Right ventricle myocardium inferior (tissue), 1 donor: Measurements from ENCODE around the gene BSN. TPM values are rescaled to one million over a fixed set of nuclear protein-coding genes. Genes with fewer than 3 reads are reported as not detected.
"Not testable (repeated sequence)": the region's sequence is repeated elsewhere in the genome, so short reads cannot be mapped to it uniquely, and the experiment has no call there.

Experiments used
- ATAC-seq: fragments of 200-7000 bp; cut with Tn5 transposase; one replicate; pipeline ENCODE4 v1.9.1; 2020; ENCODE audit warnings: mild to moderate bottlenecking, moderate library complexity
- DNase-seq: peaks from one replicate; pipeline ENCODE4 v3.0.0; 2021; ENCODE audit errors: missing footprints
- intact Hi-C: fragments of 100-400 bp; cut with DNase I; formaldehyde crosslinking; loops from one replicate; pipeline ENCODE4 v1.11.0; 2022
- total RNA-seq: library from RNA; stranded (reverse); fragmentation: NEBNext Ultra II Directional; extraction: Animal tissue kit (Norgen Biotek cat#: 25700); gene quantifications from one replicate; pipeline ENCODE4 v1.2.1, GENCODE V29; 2021
- donor health status: DM: no; HTN: yes; CAD: no; lungs with severe emphysema.

BSN gene
- total RNA-seq, 1 donor from 2014 or later = 0.27 TPM

DNA sequence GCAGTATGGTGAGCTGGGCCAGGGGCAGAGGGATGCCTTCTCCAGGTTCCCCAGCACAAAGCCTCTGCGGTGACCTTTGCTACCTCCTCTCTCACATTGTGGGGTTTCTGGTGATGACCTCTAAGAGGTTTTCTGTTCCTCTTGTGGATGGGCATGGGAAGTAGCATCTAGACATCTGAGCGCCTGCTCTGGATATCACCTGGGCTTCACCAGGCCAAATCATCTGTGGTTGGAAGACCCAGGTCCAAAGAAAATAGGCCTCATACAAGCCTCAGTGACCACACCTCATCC lies 126.9 kb downstream of the BSN start:
- no peak for ATAC-seq
- intact Hi-C loops = no loop called here

DNA sequence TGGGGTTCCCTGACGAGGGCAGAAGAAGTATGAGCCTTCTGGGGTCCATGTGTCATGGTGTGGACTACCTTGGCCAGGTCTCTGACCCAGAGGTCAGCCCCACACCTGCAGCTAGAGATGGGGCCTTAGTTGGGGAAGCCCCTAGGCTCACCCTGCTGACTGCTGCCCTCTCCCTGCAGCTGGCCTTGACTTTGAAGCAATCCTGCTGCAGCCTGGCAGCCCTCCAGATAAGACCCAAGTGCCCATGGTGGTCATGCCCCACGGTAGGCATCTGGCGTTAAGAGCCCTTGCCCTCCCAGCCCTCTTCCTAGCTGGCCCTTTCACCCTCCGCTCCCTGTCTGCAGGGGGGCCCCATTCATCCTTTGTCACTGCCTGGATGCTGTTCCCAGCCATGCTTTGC lies 127.3 kb downstream of the BSN start:
- intact Hi-C loops = no loop called here
- ATAC-seq = no peak
- no peak for DNase-seq

More for the DNA sequence above, 126.9 kb downstream of the BSN start:
- DNase-seq = no peak

DNA sequence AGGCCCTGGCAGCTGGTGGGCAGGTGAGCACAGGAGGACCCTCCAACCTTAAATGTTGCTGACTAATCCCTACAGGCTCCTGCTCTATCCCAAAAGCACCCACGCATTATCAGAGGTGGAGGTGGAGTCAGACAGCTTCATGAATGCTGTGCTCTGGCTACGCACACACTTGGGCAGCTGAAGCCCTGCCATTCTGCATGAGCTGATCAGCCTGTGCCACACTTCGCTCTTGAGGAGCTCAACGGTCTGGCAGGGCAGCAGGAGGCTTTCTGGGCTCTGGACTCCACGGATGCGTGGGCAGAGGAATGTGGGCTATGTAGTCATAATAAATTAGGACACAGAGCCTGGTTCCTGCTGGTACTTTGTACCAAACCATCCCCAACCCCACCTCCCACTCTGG lies 128.9 kb downstream of the BSN start:
- ATAC-seq (no peak), DNase-seq (no peak)
- intact Hi-C loops = no loop called here

DNA sequence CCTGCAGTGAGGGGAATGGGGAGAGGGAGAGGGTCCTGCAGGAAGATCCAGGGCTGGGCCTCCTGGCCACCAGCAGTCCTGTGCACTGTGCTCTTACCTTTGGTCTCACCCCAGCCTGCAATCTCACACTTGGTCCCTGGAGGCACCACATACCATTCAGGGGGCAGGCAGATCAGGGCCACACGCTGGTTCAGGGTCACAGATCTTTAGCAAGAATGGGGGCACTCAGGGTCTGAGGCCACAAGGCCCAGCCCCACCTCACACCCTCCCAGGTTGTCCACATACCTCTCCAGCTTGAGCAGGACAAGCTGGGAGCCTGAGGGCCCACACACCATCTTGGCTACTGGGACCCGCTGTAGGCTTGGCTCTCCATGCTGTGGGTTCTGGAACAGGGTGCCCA lies 130.2 kb downstream of the BSN start:
- DNase-seq, ATAC-seq, intact Hi-C loops: not testable (repeated sequence)

DNA sequence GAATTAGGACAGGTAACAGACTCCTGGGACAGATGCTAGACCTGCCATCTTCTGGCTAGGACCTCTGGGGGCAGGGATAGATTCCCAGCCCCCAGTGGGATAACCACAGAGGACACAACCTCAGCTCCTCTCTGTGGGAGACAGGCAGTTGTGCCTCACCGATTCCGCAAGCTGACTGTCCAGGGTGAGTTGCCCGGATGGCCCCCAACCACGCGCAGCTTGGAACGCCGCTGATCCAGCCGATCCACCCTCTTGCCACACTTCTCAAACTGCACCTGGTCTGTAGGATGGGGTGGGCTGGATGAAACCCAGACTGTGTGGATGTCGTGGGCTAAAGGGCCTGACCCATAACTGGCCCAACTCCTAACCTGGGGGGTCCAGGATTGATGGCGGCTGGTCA lies 130.8 kb downstream of the BSN start:
- DNase-seq, intact Hi-C loops, ATAC-seq: not testable (repeated sequence)

DNA sequence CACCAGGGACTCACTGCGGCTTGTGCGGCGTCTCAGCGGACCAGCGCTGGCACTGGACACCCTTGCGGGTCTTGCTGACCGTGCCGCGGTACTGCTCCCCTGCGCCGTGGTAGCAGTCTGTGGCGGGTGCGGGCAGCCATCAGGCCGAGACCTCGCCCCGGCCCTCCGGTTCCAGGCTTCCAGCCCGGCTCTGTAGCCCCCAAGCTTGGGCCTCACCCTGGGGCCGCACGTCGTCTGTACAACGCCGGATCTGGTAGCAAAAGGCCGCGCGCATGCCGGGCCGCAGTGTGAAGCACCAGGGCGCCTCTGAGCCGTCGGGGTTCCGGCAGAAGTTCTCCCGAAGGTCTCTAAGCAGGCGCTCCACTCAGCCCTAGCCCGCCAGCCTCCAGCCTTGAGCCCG lies 131.6 kb downstream of the BSN start:
- intact Hi-C loops, ATAC-seq, DNase-seq: not testable (repeated sequence)

DNA sequence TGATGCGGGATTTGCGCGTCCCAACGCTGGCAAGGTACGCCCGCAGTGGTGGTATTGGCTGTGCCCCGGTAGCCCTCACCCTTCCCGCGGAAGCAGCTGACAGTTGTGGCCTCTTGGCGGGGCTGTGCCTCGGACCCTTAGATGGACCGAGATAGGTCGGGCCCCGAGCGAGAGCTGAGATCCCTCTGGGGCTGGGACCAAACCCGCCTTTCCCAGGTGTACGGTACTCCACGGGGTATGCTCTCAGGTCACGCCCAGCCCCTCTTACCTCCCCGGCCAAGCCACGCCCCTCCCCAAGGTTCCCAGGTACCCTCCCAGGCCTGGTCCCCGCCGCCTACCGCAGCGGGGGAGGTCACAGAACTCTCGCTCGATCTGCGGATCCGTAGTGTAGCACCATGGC lies 132.1 kb downstream of the BSN start:
- intact Hi-C loops, DNase-seq: not testable (repeated sequence)
- ATAC-seq = peak; percentile 1

DNA sequence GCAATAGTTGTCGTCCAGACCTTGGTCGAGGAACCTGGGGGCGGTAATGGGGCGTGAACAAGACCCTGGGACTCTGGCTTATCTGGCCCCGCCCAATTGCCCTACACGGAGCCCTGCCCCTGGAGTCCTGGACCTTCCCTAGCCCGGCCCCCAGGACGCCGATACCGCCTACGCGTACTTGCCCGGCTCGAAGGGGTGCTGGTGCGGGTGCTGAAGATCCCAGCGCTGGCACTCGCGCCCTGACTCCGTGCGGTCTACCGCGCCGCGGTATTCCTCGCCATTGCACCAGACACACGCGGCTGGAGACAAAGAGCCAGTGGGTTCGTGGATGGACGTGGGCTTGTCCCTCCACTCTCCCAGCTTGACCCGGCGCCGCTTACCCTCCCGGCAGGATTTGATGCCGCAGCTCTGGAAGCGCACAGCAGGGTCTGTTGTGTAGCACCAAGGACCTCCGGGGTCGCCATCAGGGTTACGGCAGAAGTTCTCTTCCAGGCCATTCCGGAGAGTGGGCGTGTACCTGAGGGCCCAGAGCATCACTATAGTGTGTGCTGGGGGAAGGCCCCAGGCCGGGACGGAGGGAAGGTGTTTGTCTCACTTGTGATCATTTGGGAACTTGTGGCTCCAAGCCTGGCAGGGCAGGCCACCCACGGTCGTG lies 132.6 kb downstream of the BSN start:
- peak; percentile 38 for ATAC-seq
- DNase-seq, intact Hi-C loops: not testable (repeated sequence)

DNA sequence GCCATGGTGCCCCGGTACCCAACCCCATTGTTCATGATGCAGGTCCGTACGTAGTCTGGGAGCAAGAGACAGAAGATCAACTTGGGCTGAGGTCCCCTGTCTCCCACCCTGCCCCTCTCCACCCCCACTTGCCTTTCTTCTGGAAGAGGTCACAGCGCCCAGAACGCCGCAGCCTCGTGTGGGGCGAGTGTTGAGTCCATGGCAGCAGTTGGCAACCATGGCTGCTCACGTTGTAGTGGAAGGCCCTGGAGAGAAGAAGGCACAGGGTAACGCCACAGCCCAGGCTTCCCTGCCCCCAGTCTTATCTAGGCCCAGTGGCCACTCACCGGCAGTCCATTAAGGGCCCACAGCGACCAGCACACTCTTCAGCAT lies 133.1 kb downstream of the BSN start:
- DNase-seq, ATAC-seq, intact Hi-C loops: not testable (repeated sequence)

DNA sequence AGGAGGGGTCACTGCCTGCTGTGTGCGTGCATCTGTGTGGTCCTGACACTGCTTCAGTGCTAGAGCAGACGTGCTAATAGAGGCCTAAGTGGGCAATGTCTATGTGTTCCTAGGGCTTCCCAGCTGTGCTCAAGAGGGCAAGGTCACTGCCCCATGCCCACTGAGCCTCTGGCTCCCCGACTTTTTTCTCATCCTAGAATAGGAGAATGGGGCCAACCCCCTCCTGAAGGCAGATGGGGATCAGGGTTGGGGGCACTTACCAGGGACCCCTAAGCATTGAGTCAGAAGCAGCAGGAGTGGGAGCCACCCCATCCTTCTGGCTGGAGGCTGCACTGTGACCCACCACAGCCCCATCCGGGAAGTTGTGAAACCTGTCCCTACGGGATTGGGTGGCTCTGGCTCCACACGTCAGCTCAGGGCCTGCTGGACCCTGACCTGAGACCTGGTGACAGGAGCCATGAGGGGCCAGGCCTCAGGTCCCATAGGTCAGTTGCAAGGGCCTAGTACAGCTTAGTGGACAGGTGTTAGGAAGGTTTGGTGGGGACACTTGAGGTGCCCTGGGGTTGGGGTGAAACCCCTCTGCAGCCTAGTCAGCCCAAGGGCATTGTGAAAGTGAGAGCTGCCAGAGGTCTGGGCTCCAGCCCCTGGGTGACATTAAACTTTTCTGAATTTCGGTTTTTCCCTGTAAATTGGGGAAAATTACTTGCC lies 134.2 kb downstream of the BSN start:
- DNase-seq, intact Hi-C loops: not testable (repeated sequence)
- ATAC-seq = peak; percentile 0

DNA sequence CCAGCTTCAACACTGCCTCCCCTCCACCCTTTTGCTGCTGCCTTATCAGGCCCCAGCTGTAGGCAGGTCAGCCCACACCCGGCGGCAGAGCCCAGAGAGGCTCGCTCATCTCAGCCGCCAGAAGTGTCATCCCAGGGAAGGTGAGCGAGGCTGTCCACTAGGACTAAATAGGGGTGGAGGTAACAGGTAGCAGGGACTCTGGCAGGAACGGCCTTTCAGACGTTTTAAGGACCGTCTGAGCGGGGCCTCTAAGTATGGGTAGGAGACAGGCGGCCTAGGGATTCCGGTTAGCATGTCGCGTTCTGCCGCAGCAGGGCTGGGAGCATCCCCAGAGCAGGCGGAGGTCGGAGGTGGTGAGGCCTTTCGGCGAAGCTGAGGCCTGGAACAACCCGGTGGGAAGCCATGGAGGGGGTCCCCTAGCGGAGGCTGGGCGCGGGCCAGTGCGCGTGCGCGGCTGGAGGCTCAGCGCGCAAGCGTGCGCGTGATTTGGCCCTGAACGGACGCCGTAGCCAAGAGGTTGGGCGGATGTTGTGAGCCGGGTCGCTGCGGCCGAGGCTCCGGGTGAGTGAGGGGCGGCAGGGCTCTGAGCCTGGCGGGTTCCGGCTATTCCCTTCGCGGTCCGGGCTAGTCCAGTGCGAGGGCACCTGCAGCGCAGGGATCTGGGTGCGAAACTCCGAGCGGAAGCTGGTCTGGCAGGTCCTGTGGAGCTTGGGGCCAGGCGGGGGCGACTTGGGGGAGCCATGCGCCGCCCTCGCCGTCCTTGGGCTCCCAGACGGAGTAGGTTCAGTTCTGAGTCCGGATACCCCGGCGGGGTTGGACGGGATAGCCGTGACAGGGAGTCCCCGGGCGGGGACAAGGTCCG lies 135.0 kb downstream of the BSN start, which contains the start of the genes MST1 and RNF123:
Gene MST1 (minus strand): TSS at position 429 of the 862 bp plus-strand sequence. CDS start 783 bp downstream, outside the sequence.
Gene RNF123 (plus strand): TSS at position 512 of the 862 bp plus-strand sequence. CDS start 1,609 bp downstream, outside the sequence.
- ATAC-seq (peak; percentile 85), DNase-seq (peak; percentile 94)
- intact Hi-C loops = no loop called here

DNA sequence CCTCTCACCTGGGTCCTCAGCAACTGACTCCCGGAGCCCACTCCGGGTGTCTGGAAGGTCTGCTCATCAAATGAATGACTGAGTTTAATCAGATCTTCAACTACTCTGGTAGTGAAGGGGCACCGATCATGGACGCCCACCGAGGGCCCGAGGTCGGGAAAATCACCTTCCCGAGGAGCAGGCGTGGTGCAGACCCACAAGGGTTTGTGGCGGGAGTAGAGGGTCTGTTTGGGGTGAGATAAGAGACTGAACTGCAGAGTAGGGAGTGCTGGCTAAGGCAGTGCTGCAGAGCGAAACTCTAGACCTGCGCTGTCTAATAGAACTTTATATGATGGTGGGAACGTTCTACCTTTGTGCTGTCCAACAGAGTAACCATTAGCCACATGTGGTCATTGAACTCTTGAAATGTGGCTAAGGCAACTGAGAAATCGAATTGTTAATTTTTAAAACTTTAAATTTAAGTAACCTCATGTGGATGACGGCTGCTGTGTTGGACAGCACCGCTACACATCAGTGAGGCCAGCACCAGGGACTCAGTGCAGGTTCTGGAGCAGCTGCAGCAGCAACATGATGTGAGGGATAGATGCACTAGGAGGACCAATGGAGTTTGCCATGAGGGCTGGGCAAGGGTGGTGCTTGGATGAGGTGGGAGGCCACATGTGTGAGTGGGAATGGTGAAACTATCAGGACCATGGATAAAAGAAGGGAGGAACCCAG lies 135.8 kb downstream of the BSN start:
- DNase-seq, ATAC-seq, intact Hi-C loops: not testable (repeated sequence)

DNA sequence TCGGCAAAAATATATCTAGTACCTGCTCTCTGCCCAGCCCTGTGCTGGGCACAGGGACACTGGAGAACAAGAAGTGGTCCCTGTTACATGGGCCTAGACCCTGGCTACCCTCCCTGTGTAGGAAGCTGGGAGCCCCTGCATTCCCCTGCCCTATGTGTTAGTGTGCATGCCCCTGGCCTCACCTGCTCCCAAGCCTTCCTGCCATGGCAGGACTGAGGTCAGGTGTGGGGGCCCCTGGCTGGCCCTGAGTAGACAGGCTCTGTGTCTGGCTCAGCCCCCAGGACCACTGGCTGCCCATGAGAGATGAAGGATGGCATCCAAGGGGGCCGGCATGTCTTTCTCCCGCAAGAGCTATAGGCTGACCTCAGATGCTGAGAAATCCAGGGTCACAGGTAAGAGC lies 136.6 kb downstream of the BSN start:
- ATAC-seq, intact Hi-C loops, DNase-seq: not testable (repeated sequence)

DNA sequence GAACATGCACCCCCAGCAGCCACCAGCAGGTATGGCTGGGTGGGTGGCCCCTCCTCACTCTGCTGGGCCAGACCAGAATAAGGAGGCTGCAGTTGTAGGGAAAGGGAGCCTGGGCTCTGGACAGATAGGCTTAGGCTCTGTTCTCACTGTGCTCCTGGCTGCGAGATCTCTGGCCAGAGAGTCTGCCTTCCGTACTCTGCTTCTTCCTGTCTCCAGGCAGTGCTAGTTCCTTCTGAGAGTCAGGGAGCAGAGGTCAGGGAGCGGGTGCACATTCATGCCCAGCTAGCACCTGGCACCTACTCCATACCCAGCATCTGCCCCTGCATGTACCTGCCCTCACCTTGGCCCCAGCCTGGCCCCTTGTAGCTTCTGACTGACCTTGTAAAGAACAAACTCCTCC lies 137.2 kb downstream of the BSN start:
- intact Hi-C loops, DNase-seq, ATAC-seq: not testable (repeated sequence)

DNA sequence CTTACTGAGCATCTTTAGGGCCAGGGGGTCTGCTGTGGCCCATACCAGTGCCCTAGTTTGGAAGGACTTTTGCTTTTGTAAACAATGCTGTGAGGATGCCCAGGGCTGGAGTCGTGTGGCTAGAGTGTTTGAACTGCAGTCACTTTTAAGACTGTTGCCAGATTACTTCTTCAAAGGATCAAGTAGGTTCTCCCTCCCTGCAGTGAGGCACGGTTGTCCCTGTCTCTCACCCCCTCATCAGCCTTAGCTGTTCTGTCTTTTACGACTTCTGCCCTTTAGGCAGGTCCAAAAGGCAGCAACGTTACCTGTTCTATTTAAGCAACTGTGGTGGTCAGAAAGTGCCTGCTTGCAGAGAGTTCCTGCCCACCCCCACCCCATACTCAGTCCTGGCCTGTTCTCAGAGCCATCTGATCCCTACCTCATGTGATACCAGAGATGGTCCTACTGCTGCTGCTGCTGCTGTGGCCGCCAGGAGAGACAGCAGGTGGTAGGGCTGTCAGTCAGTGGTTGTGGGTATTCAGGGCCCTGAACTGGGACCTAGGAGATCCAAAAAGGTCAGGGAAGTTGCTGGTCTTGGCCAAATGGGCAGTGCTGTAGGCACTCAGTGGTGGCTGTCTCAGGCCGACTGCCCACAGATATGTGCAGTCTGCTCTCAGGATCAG lies 140.3 kb downstream of the BSN start:
- intact Hi-C loops, ATAC-seq, DNase-seq: not testable (repeated sequence)

DNA sequence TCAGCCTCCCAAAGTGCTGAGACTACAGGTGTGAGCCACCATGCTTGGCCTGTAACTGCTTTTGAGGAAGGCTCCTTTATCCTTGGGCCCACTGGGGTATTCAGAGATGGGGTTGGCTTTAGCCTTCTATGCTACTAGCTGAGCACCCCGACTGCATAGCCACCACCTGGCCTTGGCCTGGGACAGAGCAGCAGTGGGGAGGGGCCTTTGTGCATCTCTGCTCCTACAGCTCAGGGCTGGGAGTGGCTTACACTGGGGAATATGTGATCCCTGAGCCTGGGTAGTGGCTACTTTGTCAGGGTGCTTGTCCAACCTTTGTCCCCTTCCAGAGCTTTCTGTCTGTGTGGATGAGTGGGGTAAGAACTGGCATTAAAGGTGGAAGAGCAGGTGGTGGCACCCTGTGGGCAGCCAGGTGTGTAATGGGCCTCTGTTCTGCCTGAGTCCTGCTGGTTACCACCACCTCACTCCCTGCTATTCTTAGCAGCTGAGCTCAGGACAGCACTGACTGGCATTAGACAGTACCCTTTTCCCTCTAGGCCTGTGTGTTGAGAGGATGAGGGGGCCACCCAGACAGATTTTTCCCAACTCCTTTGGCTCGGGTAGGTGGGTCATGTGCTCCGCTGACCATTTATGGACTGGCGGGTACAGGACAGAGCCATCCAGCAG lies 141.2 kb downstream of the BSN start:
- ATAC-seq = peak; percentile 40
- intact Hi-C loops, DNase-seq: not testable (repeated sequence)

DNA sequence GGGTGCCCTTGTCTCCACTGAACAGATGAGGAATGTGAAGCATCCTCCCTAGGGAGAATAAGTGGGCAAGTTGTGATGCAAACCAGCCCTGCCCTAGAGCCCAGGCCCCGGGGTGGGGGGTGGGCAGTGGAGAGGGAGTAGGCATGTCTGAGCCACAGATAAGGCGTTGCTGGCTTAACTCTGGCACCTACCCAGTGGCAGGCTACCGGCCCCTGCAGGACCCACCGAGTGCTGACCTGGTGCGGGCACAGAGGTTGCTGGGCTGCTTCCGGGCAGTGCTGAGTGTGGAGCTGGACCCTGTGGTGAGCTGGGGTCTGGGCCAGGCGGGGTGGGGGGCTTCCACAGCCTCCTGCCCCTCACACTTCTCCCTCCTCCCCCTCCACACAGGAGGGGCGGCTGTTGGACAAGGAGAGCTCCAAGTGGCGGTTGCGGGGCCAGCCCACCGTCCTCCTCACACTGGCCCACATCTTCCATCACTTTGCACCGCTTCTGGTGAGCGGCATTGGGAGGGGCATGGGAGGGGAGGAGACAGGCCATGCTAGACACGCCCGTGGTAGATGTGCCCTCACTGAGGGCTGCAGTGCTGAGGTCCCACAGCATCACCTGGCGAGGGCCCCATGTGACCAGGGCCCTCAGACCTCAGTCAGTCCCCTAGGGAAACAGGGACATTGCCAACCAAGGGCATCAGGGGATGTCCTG lies 145.2 kb downstream of the BSN start:
- DNase-seq = peak; percentile 69
- intact Hi-C loops = no loop called here
- no peak for ATAC-seq
